Kidney capillary endothelial cell (primary cell): ENCODE results near the gene TBL2.
"Not testable (repeated sequence)": the region's sequence is repeated elsewhere in the genome, so short reads cannot be mapped to it uniquely, and the experiment has no call there.

Experiments used
- DNase-seq: peaks from one replicate; pipeline ENCODE4 v3.0.0-alpha.2; 2018; ENCODE audit warnings: low spot score

TBL2 gene

GRCh38 chr7:73535918-73536317 is 42.5 kb downstream of the TBL2 start:
- DNase-seq, result not testable (repeated sequence)

GRCh38 chr7:73533742-73534141 is 44.6 kb downstream of the TBL2 start:
- no peak for DNase-seq

- no peak for DNase-seq
Measured at GRCh38 chr7:73532224-73532623, 46.2 kb downstream of the TBL2 start.

- DNase-seq, result no peak
Measured at GRCh38 chr7:73530800-73531199, 47.6 kb downstream of the TBL2 start.

- no peak for DNase-seq
Measured at GRCh38 chr7:73526896-73527821, 51.2 kb downstream of the TBL2 start.

GRCh38 chr7:73526158-73526494 is 52.3 kb downstream of the TBL2 start:
- DNase-seq, result not testable (repeated sequence)

- peak; percentile 95 for DNase-seq
Measured at GRCh38 chr7:73522105-73522872, 56.1 kb downstream of the TBL2 start, which contains the start of gene BAZ1B. Gene BAZ1B, minus strand, starts transcription at chr7:73522293. Its CDS starts 360 bp downstream, at chr7:73521933.

GRCh38 chr7:73521636-73522104 is 56.7 kb downstream of the TBL2 start:
- DNase-seq, result no peak

- peak; percentile 21 for DNase-seq
Measured at GRCh38 chr7:73520673-73521635, 57.4 kb downstream of the TBL2 start.

GRCh38 chr7:73519867-73520672 is 58.3 kb downstream of the TBL2 start:
- no peak for DNase-seq

GRCh38 chr7:73518470-73518869 is 59.9 kb downstream of the TBL2 start:
- DNase-seq, result no peak
